Measurements from ENCODE around the gene MBTPS1. TPM values are rescaled to one million over a fixed set of nuclear protein-coding genes. Genes with fewer than 3 reads are reported as not detected.
"Not testable (repeated sequence)": the region's sequence is repeated elsewhere in the genome, so short reads cannot be mapped to it uniquely, and the experiment has no call there.

Gene MBTPS1
- total RNA-seq, 2 experiments from 2014 or later: 37.5 to 37.6 TPM

DNA sequence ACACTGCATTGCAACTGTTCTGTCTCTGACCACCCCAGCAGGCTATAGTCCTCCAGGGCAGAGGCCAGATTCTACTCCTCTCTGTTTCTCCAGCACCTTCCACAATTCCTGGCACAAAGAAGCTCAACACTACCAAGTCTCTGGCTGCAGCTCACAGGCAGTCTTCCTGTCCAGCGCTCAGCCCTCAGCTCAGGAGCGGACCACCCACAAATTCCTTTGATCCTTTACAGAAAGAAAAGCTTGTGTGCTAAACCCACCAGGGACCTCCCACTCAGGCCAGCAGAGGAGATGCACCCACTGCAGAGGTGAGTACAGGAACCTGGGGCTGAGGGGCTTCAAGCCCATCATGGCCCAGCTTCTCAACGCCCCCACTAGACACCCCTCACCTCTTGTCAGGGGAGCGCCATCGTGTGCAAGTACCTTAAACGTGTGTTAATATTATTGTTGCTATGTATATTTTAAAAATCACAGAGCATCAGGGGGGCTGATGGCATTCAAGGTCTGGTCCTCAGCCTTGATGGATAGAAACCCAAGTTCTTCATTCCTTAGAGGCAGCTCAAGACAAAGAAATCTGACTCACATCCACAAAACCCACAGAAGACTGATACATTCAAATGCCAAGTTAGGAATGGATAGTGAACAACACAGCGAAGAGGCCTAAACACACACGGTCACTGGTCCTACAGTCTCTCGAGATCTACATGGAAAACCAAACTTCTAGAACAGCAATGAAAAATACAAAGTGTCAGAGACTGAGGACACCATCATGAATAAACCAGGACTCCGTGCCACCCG is 19.8 kb upstream of the MBTPS1 start:
- H3K4me3 Mint-ChIP-seq: no peak overlapping the region
- POLR2A ChIA-PET: no interaction called here
- DNase-seq: no peak
- CTCF ChIA-PET: interaction anchor here (1.6 to 2.5 kb wide), 3 partner anchors 8 to 51 kb away, joined by 4 to 6 read pairs (median 5); partner anchors contain the start of genes DNAAF1, HSDL1 and MBTPS1
- no peaks in the 10 kb centered on the region for H3K27me3 Mint-ChIP-seq
- intact Hi-C loops (cut with micrococcal nuclease): loop anchor here (5.0 kb wide), 1 partner anchor 39 kb away; no protein-coding TSS in a partner anchor
- H3K27ac Mint-ChIP-seq: no peak overlapping the region
- no peaks in the 10 kb centered on the region for H3K36me3 Mint-ChIP-seq
- peaks cover 36% of the 10 kb centered on the region for H3K4me1 Mint-ChIP-seq (ENCODE audit: low read depth)
- H3K9me3 Mint-ChIP-seq: no peaks in the 10 kb centered on the region

- Mint-ChIP-seq H3K4me1 (ENCODE audit: low read depth) (peaks cover 15% of the 10 kb centered on the region), H3K9me3 (no peaks in the 10 kb centered on the region), H3K27ac (no peak overlapping the region), H3K27me3 (no peaks in the 10 kb centered on the region), H3K36me3 (peaks cover 14% of the 10 kb centered on the region), H3K4me3 (no peak overlapping the region)
- intact Hi-C loops (cut with micrococcal nuclease): no loop called here
- ChIA-PET CTCF (no interaction called here), POLR2A (interaction anchor here (0.8 kb wide), 1 partner anchor 32 kb away, joined by 4 read pairs; no protein-coding TSS in a partner anchor)
- DNase-seq: no peak
These were observed 16.0 kb upstream of the MBTPS1 start for GRCh38 chr16:84132527-84133285.

DNA sequence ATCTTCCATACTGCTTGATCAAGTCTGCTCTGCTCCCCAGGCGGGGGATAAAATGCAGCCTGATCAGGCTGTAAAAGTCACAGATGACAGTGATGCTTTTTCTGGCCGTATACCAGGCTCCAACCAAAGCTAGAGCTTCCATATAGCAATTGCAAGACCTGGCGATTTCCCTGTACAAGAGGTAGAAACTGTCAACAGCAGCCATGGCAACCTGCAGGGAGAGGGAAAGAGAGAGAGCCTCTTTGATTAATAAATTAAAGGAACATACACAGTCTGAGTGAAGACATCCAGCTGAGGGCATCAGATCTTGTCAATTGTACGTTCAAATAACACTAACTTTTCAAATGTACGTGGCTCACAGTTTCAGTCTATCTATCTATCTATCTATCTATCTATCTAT is 14.4 kb upstream of the MBTPS1 start:
- H3K4me3 Mint-ChIP-seq: no peak overlapping the region
- peaks cover 4% of the 10 kb centered on the region for H3K4me1 Mint-ChIP-seq (ENCODE audit: low read depth)
- DNase-seq: no peak
- H3K36me3 Mint-ChIP-seq: peaks cover 16% of the 10 kb centered on the region
- ChIA-PET POLR2A (no interaction called here), CTCF (interaction anchor here (0.8 kb wide), 1 partner anchor 15 kb away, joined by 3 read pairs; the partner anchor contains the start of gene MBTPS1)
- no peak overlapping the region for H3K27ac Mint-ChIP-seq
- H3K9me3 Mint-ChIP-seq: no peaks in the 10 kb centered on the region
- no peaks in the 10 kb centered on the region for H3K27me3 Mint-ChIP-seq
- intact Hi-C loops (cut with micrococcal nuclease): no loop called here

GRCh38 chr16:84124257-84125073 is 7.7 kb upstream of the MBTPS1 start:
- intact Hi-C loops (cut with micrococcal nuclease): no loop called here
- Mint-ChIP-seq H3K27ac (no peak overlapping the region), H3K9me3 (no peaks in the 10 kb centered on the region), H3K4me1 (ENCODE audit: low read depth) (no peaks in the 10 kb centered on the region), H3K36me3 (peaks cover 11% of the 10 kb centered on the region), H3K4me3 (no peak overlapping the region), H3K27me3 (no peaks in the 10 kb centered on the region)
- POLR2A ChIA-PET: no interaction called here
- no peak for DNase-seq
- CTCF ChIA-PET: interaction anchor here (1.3 kb wide), 1 partner anchor 62 kb away, joined by 3 read pairs; the partner anchor contains the start of gene TAF1C

GRCh38 chr16:84121007-84121406 is 4.3 kb upstream of the MBTPS1 start:
- intact Hi-C loops (cut with micrococcal nuclease): no loop called here
- Mint-ChIP-seq H3K4me1 (ENCODE audit: low read depth) (peaks cover 10% of the 10 kb centered on the region), H3K9me3 (no peaks in the 10 kb centered on the region), H3K27ac (no peak overlapping the region), H3K27me3 (no peaks in the 10 kb centered on the region), H3K36me3 (peaks cover 4% of the 10 kb centered on the region), H3K4me3 (no peak overlapping the region)
- no peak for DNase-seq
- ChIA-PET POLR2A (no interaction called here), CTCF (interaction anchor here (1.2 kb wide), 1 partner anchor 66 kb away, joined by 3 read pairs; the partner anchor contains the start of gene TAF1C)

GRCh38 chr16:84120023-84120422 is 3.3 kb upstream of the MBTPS1 start:
- H3K36me3 Mint-ChIP-seq: peaks cover 4% of the 10 kb centered on the region
- no peak overlapping the region for H3K27ac Mint-ChIP-seq
- H3K27me3 Mint-ChIP-seq: no peaks in the 10 kb centered on the region
- peaks cover 17% of the 10 kb centered on the region for H3K4me1 Mint-ChIP-seq (ENCODE audit: low read depth)
- no peak for DNase-seq
- ChIA-PET POLR2A (no interaction called here), CTCF (interaction anchor here (1.2 to 1.3 kb wide), 2 partner anchors 55 to 67 kb away, joined by 3 to 4 read pairs; partner anchors contain the start of gene TAF1C)
- no peaks in the 10 kb centered on the region for H3K9me3 Mint-ChIP-seq
- intact Hi-C loops (cut with micrococcal nuclease): no loop called here
- H3K4me3 Mint-ChIP-seq: no peak overlapping the region

GRCh38 chr16:84119368-84119767 is 2.6 kb upstream of the MBTPS1 start:
- DNase-seq: no peak
- H3K27ac Mint-ChIP-seq: no peak overlapping the region
- CTCF ChIA-PET: interaction anchor here (1.3 kb wide), 1 partner anchor 56 kb away, joined by 4 read pairs; no protein-coding TSS in a partner anchor
- peaks cover 18% of the 10 kb centered on the region for H3K4me1 Mint-ChIP-seq (ENCODE audit: low read depth)
- H3K36me3 Mint-ChIP-seq: peaks cover 4% of the 10 kb centered on the region
- POLR2A ChIA-PET: no interaction called here
- H3K4me3 Mint-ChIP-seq: no peak overlapping the region
- H3K9me3 Mint-ChIP-seq: no peaks in the 10 kb centered on the region
- intact Hi-C loops (cut with micrococcal nuclease): loop anchor here (5.0 kb wide), 2 partner anchors 58 to 483 kb away; no protein-coding TSS in a partner anchor
- no peaks in the 10 kb centered on the region for H3K27me3 Mint-ChIP-seq

DNA sequence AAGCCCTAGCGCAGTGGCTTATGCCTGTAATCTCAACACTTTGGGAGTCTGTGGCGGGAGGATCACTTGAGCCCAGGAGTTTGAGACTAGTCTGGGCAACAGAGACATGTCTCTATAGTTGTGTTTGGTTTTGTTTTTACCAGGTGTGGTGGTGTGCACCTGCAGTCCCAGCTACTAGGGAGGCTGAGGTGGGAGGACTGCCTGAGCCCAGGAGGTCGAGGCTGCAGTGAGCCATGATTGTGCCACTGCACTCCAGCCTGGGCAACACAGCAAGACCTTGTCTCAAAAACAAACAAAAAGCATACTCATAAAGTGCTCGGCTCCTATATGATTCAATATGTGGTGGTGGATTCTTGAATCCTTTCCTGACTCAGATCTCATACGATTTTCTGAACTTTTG is 1.6 kb upstream of the MBTPS1 start:
- H3K36me3 Mint-ChIP-seq, DNase-seq, H3K27ac Mint-ChIP-seq, H3K4me3 Mint-ChIP-seq, H3K9me3 Mint-ChIP-seq, H3K27me3 Mint-ChIP-seq: not testable (repeated sequence)
- intact Hi-C loops (cut with micrococcal nuclease): loop anchor here (5.0 kb wide), 2 partner anchors 59 to 484 kb away; no protein-coding TSS in a partner anchor
- peaks cover 21% of the 10 kb centered on the region for H3K4me1 Mint-ChIP-seq (ENCODE audit: low read depth)
- ChIA-PET POLR2A (interaction anchor here (3.0 kb wide), 1 partner anchor 27 kb away, joined by 23 read pairs; the partner anchor contains the start of genes DNAAF1 and HSDL1), CTCF (interaction anchor here (1.1 to 2.4 kb wide), 2 partner anchors 52 to 57 kb away, joined by 3 to 27 read pairs; no protein-coding TSS in a partner anchor)

GRCh38 chr16:84117494-84117843 is 727 bp upstream of the MBTPS1 start:
- H3K27me3 Mint-ChIP-seq: no peaks in the 10 kb centered on the region
- H3K27ac Mint-ChIP-seq: peak overlapping the region; percentile 83
- DNase-seq: peak; percentile 62
- CTCF ChIA-PET: interaction anchor here (0.8 to 2.6 kb wide), 12 partner anchors 12 to 164 kb away, joined by 3 to 27 read pairs (median 6); partner anchors contain the start of genes DNAAF1, HSDL1 and TAF1C
- peak overlapping the region; percentile 91 for H3K4me3 Mint-ChIP-seq
- H3K4me1 Mint-ChIP-seq (ENCODE audit: low read depth): peaks cover 23% of the 10 kb centered on the region
- intact Hi-C loops (cut with micrococcal nuclease): loop anchor here (2.0 to 5.0 kb wide), 5 partner anchors 19 to 485 kb away; partner anchors contain the start of gene MLYCD
- no peaks in the 10 kb centered on the region for H3K9me3 Mint-ChIP-seq
- POLR2A ChIA-PET: interaction anchor here (1.2 to 3.6 kb wide), 6 partner anchors 12 to 69 kb away, joined by 3 to 23 read pairs (median 6); partner anchors contain the start of genes DNAAF1, HSDL1 and TAF1C
- no peaks in the 10 kb centered on the region for H3K36me3 Mint-ChIP-seq

GRCh38 chr16:84115919-84116719 is 623 bp downstream of the MBTPS1 start:
- Mint-ChIP-seq H3K27me3 (no peaks in the 10 kb centered on the region), H3K4me1 (ENCODE audit: low read depth) (peaks cover 32% of the 10 kb centered on the region), H3K9me3 (no peaks in the 10 kb centered on the region), H3K4me3 (peak overlapping the region; percentile 91), H3K27ac (peak overlapping the region; percentile 92), H3K36me3 (no peaks in the 10 kb centered on the region)
- CTCF ChIA-PET: interaction anchor here (0.7 to 2.6 kb wide), 21 partner anchors 9 to 217 kb away, joined by 3 to 27 read pairs (median 4); partner anchors contain the start of genes DNAAF1, HSDL1, MLYCD and TAF1C
- intact Hi-C loops (cut with micrococcal nuclease): loop anchor here (1.0 to 5.0 kb wide), 7 partner anchors 17 to 486 kb away; partner anchors contain the start of genes DNAAF1, HSBP1, HSDL1 and MLYCD
- POLR2A ChIA-PET: interaction anchor here (0.8 to 3.6 kb wide), 10 partner anchors 8 to 70 kb away, joined by 3 to 23 read pairs (median 4); partner anchors contain the start of genes DNAAF1, HSDL1 and TAF1C
- DNase-seq: peak; percentile 72
